SH-SY5Y (cell line): ENCODE data around the gene SFR1.

Experiments
- GATA2 ChIP-seq: IDR thresholded peaks from 2 replicates; pipeline ENCODE4 v1.6.1; 2011; ENCODE audit warnings: mild to moderate bottlenecking, low read depth, low read length
- GATA3 ChIP-seq: IDR thresholded peaks from 2 replicates; pipeline ENCODE4 v1.6.1; 2011; ENCODE audit warnings: low read depth, mild to moderate bottlenecking, low read length, moderate library complexity

DNA sequence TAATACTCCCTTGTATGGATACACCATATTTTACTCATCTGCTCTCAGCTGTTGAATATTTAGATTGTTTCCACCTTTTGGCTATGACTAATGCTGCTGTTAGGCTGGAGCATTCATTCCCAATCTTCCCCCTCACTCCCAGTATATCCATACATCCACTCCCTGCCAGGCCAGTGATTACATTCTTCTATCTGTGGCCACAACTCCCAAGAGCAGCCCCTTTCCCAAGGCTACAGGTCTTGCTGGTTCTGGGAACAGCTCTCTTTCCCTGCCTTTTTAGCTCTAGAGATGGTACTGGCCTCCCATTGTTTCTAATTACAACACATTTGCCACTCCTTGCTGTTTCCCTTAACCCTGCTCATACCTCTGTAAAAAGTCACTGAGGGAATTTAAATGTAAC, 28.2 kb downstream of the SFR1 start:
- TF ChIP-seq GATA2 = no peak
- no peak for TF ChIP-seq GATA3
